H1 (cell line): ENCODE results near the gene MINAR1. TPM values are rescaled to one million over a fixed set of nuclear protein-coding genes. Genes with fewer than 3 reads are reported as not detected.

Experiments used
- CEBPB ChIP-seq: IDR thresholded peaks from 2 replicates; pipeline ENCODE4 v1.6.1; 2012; ENCODE audit warnings: low read depth, low read length
- CTCF ChIP-seq, 3 experiments: IDR thresholded peaks; 1 replicate in 2 of 3; 2 replicates in 1 of 3; pipeline versions ENCODE4 v1.5.1 to v1.6.1; 2011; ENCODE audit warnings: low read length in 3 of 3, mild to moderate bottlenecking in 3 of 3, inconsistent platforms in 2 of 3, low read depth in 1 of 3, moderate library complexity in 1 of 3; ENCODE audit not compliant: insufficient read depth in 1 of 3; ENCODE audit errors: control extremely low read depth in 1 of 3
- RNF2 ChIP-seq: fragments of 200-900, 300-1000 bp; sonication (generic); IDR thresholded peaks from 2 replicates; pipeline ENCODE4 v1.7.1; 2016; ENCODE audit warnings: borderline replicate concordance, low read depth, mild to moderate bottlenecking, antibody characterized with exemption, low read length; ENCODE audit not compliant: poor library complexity, severe bottlenecking; ENCODE audit errors: missing control alignments
- polyA plus RNA-seq, 7 experiments: library from polyadenylated mRNA; depleted of rRNA in 3 of 7; stranded (reverse) in 5 of 7; unstranded in 2 of 7; fragments of >200 nt in 5 of 7; fragments of 200-250 nt in 2 of 7; gene quantifications; 1 replicate in 5 of 7; 2 replicates in 1 of 7; 4 replicates in 1 of 7; pipeline versions ENCODE4 v1.2.1 to v1.2.3, GENCODE V29; 2011 to 2013; ENCODE audit warnings: missing spikeins in 2 of 7, mixed read lengths in 2 of 7
- total RNA-seq: library from RNA; stranded (reverse); fragmentation: NEBNext Ultra II Directional; extraction: Animal tissue kit (Norgen Biotek cat#: 25700); gene quantifications from 2 replicates; pipeline ENCODE4 v1.2.1, GENCODE V29; 2021

MINAR1 gene
- total and polyA plus RNA-seq, 2 of the 8 experiments (the other 6 are each of a cell fraction or from before 2014, with no cell fraction given) = 0.17 to 0.67 TPM

GRCh38 chr15:79481793-79482192, 49.7 kb downstream of the MINAR1 start (continued):
- no peak for TF ChIP-seq CEBPB
- TF ChIP-seq RNF2 = no peak
- TF ChIP-seq CTCF (IDR thresholded peaks at IDR 0.05; ENCODE audit: control extremely low read depth in 1 of 3, insufficient read depth in 1 of 3, low read depth in 1 of 3, low read length in 3 of 3) = no peak

Other genes with a start within 250 kb of the MINAR1 start
- not detected in 2 replicates for gene ANKRD34C, start 149.6 kb upstream of the MINAR1 start, total RNA-seq
- gene ANKRD34C, start 149.6 kb upstream of the MINAR1 start, polyA plus RNA-seq (2011; rRNA removed) = 0.02 TPM in 1 of 2 replicates, not detected in the other
- 50.2 and 51.6 TPM in 2 replicates for gene TMED3, start 121.2 kb upstream of the MINAR1 start, total RNA-seq
- gene TMED3, start 121.2 kb upstream of the MINAR1 start, polyA plus RNA-seq (2011; rRNA removed) = 109 and 110 TPM in 2 replicates